ENCODE measurements around the gene YES1. TPM values are rescaled to one million over a fixed set of nuclear protein-coding genes. Genes with fewer than 3 reads are reported as not detected.

YES1 gene
- total RNA-seq, 1 experiment from 2014 or later, result 61.2 TPM

DNA sequence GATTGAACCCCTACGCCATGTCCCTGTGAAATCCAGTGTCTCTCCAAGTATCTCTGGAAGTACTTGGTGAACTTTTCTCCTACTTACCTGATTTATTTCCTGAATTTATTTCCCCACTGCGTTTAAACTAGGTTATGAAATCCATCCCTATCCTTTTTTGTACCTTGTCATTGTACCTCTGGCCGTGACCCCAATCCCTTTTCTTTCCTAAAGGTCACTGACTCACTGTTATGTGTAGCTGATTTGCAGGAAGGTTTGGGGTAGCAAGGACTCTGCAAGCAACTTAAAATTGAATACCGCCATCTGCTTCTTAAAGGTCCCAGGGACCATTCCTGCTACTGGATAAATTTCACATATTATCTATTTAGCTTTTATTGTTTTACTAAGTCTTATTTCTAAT is 95.0 kb downstream of the YES1 start:
- intact Hi-C loops (cut with micrococcal nuclease; ENCODE audit: unreplicated experiment), result no loop called here
- H3K36me3 Mint-ChIP-seq (ENCODE audit: insufficient read depth, unreplicated experiment), result peaks cover 19% of the 10 kb centered on the region
- TF ChIP-seq, protein P1, sequence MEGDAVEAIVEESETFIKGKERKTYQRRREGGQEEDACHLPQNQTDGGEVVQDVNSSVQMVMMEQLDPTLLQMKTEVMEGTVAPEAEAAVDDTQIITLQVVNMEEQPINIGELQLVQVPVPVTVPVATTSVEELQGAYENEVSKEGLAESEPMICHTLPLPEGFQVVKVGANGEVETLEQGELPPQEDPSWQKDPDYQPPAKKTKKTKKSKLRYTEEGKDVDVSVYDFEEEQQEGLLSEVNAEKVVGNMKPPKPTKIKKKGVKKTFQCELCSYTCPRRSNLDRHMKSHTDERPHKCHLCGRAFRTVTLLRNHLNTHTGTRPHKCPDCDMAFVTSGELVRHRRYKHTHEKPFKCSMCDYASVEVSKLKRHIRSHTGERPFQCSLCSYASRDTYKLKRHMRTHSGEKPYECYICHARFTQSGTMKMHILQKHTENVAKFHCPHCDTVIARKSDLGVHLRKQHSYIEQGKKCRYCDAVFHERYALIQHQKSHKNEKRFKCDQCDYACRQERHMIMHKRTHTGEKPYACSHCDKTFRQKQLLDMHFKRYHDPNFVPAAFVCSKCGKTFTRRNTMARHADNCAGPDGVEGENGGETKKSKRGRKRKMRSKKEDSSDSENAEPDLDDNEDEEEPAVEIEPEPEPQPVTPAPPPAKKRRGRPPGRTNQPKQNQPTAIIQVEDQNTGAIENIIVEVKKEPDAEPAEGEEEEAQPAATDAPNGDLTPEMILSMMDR (IDR thresholded peaks at IDR 0.05; ENCODE audit: unreplicated experiment), result no peak
- CTCF ChIA-PET, result no interaction called here
- no peak for DNase-seq
- H3K9me3 Mint-ChIP-seq (ENCODE audit: low read depth, unreplicated experiment), result no peaks in the 10 kb centered on the region
- no TSS peak for BruUV-seq (replicated peaks)
- H3K4me1 Mint-ChIP-seq (ENCODE audit: low read depth, unreplicated experiment), result no peaks in the 10 kb centered on the region
- H3K4me3 Mint-ChIP-seq (ENCODE audit: low read depth, unreplicated experiment), result no peak overlapping the region
- H3K27ac Mint-ChIP-seq (ENCODE audit: unreplicated experiment), result no peak overlapping the region
- H3K27me3 Mint-ChIP-seq (ENCODE audit: unreplicated experiment), result no peaks in the 10 kb centered on the region

DNA sequence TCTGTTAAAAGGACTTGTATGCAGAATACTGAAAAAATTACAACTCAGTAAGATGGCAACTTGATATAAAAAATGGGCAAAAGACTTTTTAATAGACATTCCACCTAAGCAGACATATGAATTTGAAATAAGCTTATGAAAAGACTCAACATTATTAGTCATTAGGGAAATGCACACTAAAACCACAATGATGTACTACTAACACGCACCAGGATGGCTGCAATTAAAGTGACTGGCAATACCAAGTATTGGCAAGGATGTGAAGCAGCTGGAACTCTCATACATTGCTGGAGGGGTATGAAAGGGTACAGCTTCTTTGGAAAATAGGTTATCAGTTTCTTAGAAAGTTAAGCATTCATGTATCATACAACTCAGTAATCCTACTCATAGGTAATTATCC is 96.4 kb downstream of the YES1 start:
- TF ChIP-seq, protein P1 (IDR thresholded peaks at IDR 0.05; ENCODE audit: unreplicated experiment), result no peak
- H3K36me3 Mint-ChIP-seq (ENCODE audit: insufficient read depth, unreplicated experiment), result peaks cover 30% of the 10 kb centered on the region
- intact Hi-C loops (cut with micrococcal nuclease; ENCODE audit: unreplicated experiment), result no loop called here
- no peak overlapping the region for H3K27ac Mint-ChIP-seq (ENCODE audit: unreplicated experiment)
- H3K4me3 Mint-ChIP-seq (ENCODE audit: low read depth, unreplicated experiment), result no peak overlapping the region
- no peaks in the 10 kb centered on the region for H3K4me1 Mint-ChIP-seq (ENCODE audit: low read depth, unreplicated experiment)
- CTCF ChIA-PET, result no interaction called here
- H3K27me3 Mint-ChIP-seq (ENCODE audit: unreplicated experiment), result no peaks in the 10 kb centered on the region
- no TSS peak for BruUV-seq (replicated peaks)
- no peak for DNase-seq
- H3K9me3 Mint-ChIP-seq (ENCODE audit: low read depth, unreplicated experiment), result no peaks in the 10 kb centered on the region

DNA sequence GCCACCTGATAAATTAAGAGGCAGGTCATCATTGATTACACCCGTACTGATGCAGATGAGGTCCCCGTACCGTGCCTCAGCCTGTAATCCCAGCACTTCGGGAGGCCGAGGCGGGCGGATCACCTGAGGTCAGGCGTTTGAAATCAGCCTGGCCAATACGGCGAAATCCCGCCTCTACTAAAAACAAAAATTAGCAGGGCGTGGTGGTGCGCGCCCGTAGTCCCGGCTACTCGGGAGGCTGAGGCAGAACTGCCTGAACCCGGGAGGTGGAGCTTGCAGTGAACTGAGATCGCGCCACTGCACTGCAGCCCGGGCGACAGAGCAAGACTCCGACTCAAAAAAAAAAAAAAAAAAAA is 98.9 kb downstream of the YES1 start:
- Mint-ChIP-seq H3K4me3 (ENCODE audit: low read depth, unreplicated experiment) (peak overlapping the region; percentile 68), H3K27me3 (ENCODE audit: unreplicated experiment) (no peaks in the 10 kb centered on the region), H3K27ac (ENCODE audit: unreplicated experiment) (no peak overlapping the region), H3K36me3 (ENCODE audit: insufficient read depth, unreplicated experiment) (peaks cover 32% of the 10 kb centered on the region), H3K9me3 (ENCODE audit: low read depth, unreplicated experiment) (no peaks in the 10 kb centered on the region), H3K4me1 (ENCODE audit: low read depth, unreplicated experiment) (peaks cover 13% of the 10 kb centered on the region)
- TF ChIP-seq, protein P1 (IDR thresholded peaks at IDR 0.05; ENCODE audit: unreplicated experiment), result no peak
- no peak for DNase-seq
- intact Hi-C loops (cut with micrococcal nuclease; ENCODE audit: unreplicated experiment), result no loop called here
- BruUV-seq (replicated peaks), result no TSS peak
- CTCF ChIA-PET, result interaction anchor here (0.6 to 1.7 kb wide), 10 partner anchors 10 to 184 kb away, joined by 3 to 16 read pairs (median 5); partner anchors contain the start of gene TYMS

DNA sequence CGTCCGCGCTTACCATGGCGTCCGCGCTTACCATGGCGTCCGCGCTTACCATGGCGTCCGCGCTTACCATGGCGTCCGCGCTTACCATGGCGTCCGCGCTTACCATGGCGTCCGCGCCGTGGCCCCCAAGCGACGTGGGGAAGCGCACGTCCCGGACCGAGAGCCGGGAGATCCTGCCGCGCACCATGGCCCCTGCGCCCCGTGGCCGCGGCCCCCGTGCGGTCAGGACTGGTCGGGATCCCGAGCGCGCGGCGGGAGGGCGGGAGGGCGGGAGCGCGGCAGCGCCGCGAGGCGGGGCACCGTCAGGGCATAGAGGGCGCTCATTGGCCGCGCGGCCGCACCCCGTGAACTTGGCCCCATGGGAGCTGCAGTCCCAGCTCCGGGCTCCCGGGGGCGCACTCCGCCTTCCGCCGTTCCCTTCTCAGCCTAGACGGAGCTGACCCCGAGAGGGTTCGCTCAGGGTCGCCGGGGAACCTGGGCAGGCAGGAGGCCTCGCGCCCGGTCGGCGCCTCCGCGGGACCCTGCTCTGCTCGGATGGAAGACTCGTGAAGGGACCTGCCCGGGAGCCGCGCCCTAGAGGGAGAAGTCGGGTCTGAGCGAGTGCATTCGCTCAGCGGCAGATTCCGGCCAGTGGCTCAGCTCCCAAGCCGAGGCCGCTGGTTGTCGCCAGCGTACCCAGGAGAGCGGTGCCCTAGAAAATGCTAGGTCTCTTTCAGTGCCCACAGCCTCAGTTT is 99.5 kb downstream of the YES1 start, which contains the start of gene ENOSF1:
Gene ENOSF1 (minus strand): TSS at position 230 of the 734 bp plus-strand sequence. CDS start 43 bp downstream, at position 187.
- peak within 1 kb of the TSS; percentile 32 for H3K27ac Mint-ChIP-seq (ENCODE audit: unreplicated experiment)
- CTCF ChIA-PET, result interaction anchor here (0.5 to 1.7 kb wide), 10 partner anchors 9 to 127 kb away, joined by 3 to 16 read pairs (median 5); partner anchors contain the start of gene TYMS
- BruUV-seq (replicated peaks), result no TSS peak
- H3K4me1 Mint-ChIP-seq (ENCODE audit: low read depth, unreplicated experiment), result peaks cover 13% of the 10 kb centered on the region
- DNase-seq, result peak; percentile 96
- no peaks in the 10 kb centered on the region for H3K9me3 Mint-ChIP-seq (ENCODE audit: low read depth, unreplicated experiment)
- H3K27me3 Mint-ChIP-seq (ENCODE audit: unreplicated experiment), result no peaks in the 10 kb centered on the region
- intact Hi-C loops (cut with micrococcal nuclease; ENCODE audit: unreplicated experiment), result no loop called here
- TF ChIP-seq, protein P1 (IDR thresholded peaks at IDR 0.05; ENCODE audit: unreplicated experiment), result peak; percentile 91
- H3K4me3 Mint-ChIP-seq (ENCODE audit: low read depth, unreplicated experiment), result peak within 1 kb of the TSS; percentile 68
- peaks cover 32% of the 10 kb centered on the region for H3K36me3 Mint-ChIP-seq (ENCODE audit: insufficient read depth, unreplicated experiment)

All from Calu3 (cell line).